Middle frontal gyrus (tissue), 1 donor: Measurements from ENCODE around the gene ACP4.
"Not testable (repeated sequence)": the region's sequence is repeated elsewhere in the genome, so short reads cannot be mapped to it uniquely, and the experiment has no call there.

ENCODE experiments used
- DNase-seq: peaks from one replicate; pipeline ENCODE4 v3.0.0-alpha.2; 2015; ENCODE audit warnings: low spot score; ENCODE audit errors: extremely low spot score

The ACP4 gene

GRCh38 chr19:50790396-50790795, at the start of gene ACP4:
Gene ACP4, plus strand, starts transcription at chr19:50790415. Its CDS starts 0 bp downstream, at chr19:50790415.
- no peak for DNase-seq

- DNase-seq: no peak
These were observed 48.9 kb upstream of the ACP4 start for GRCh38 chr19:50741179-50741933.

DNA sequence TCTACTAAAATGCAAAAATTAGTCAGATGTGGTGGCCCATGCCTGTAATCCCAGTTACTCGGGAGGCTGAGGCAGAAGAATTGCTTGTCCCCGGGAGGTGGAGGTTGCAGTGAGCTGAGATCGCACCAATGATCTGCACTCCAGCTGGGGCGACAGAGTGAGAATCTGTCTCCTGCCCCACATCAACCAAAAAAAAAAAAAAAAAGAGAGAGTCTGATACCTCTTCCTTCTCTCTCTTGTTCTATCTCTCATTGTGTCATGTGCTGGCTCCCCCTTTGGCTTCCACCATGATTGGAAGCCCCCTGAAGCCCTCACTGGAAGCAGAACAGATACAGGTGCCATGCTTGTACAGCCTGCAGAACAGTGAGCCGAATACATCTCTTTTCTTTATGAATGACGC, 46.7 kb upstream of the ACP4 start:
- DNase-seq: no peak

DNA sequence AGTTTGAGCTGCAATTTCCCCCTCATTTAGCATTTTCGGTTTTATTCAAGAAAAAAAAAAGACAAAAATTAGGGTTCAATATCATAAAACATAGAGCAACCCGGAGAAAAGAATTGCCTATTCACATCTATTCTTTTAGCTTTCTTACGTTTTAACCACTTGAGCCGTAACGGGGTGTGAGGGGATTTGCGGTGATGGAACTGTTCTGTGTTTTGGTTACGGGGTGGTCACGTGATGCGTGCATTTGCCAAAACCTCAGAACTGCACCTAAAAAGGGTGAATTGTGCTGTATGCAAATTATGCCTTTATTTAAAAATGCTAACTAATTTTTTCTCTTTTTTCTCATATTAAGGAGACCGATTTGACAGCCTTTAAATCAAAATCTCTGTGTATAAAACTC, 45.0 kb upstream of the ACP4 start:
- no peak for DNase-seq

DNA sequence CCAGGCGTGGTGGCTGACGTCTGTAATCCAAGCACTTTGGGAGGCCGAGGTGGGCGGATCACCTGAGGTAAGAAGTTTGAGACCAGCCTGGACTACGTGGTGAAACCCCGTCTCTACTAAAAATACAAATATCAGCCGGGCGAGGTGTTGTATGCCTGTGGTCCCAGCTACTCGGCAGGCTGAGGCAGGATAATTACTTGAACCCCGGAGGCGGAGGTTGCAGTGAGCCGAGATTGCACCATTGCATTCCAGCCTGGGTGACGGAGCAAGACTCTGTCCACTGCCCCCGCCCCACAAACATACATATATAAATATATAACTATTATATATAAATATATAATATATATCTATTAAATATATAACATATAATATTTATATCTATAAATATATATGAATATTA, 43.1 kb upstream of the ACP4 start:
- not testable (repeated sequence) for DNase-seq

DNA sequence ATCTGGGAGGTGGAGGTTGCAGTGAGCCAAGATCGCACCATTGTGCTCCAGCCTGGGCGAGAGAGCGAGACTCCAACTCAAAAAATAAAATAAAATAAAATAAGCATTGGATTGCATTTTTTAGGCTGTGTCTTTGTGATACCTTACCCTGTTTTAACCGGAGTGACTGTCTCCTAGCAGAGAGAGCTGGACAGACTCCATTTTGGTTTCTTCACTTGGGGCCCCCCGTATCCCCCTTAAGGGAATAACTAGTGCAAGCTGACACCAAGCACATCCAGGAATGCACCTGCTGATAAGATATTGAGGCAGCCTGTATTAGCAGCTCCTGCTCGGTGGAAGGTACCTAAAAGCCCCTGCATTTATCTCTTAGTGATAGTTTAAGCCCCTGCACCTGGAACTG, 40.7 kb upstream of the ACP4 start:
- no peak for DNase-seq

- DNase-seq: no peak
These were observed 40.2 kb upstream of the ACP4 start for GRCh38 chr19:50750010-50750409.

DNA sequence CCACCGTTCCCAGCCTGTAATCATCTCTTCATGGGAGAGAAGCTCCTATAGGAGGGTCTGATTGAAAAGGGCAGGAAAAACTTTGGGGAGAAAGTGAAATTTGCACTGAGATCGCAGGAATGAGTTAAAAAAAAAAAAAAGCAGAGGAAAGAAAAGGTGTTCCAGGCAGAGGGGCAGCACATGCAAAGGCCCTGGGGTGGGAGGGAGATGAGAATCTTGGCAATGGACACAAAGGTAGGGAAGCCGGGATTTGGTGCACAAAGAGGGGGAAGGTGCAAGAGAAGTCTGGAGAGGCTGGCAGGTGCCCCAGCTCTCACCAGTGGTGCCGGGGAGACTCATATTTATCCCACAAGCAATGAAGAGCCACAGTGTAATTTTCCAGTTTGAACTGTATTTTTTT, 36.3 kb upstream of the ACP4 start:
- no peak for DNase-seq

GRCh38 chr19:50756244-50756643, 34.0 kb upstream of the ACP4 start:
- DNase-seq: not testable (repeated sequence)

DNA sequence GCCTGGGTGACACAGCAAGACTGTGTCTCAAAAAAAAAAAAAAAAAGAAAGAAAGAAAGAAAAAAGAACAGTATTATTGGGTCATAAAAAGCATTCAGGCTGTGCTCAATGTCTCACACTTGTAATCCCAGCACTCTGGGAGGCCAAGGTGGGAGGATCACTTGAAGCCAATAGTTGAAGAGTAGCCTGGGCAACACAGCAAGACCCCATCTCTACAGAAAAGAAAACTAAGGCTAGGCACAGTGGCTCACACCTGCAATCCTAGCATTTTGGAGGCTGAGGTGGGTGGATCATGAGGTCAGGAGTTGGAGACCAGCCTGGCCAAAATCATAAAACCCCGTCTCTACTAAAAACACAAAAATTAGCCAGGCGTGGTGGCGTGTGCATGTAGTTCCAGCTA, 32.6 kb upstream of the ACP4 start:
- not testable (repeated sequence) for DNase-seq

DNA sequence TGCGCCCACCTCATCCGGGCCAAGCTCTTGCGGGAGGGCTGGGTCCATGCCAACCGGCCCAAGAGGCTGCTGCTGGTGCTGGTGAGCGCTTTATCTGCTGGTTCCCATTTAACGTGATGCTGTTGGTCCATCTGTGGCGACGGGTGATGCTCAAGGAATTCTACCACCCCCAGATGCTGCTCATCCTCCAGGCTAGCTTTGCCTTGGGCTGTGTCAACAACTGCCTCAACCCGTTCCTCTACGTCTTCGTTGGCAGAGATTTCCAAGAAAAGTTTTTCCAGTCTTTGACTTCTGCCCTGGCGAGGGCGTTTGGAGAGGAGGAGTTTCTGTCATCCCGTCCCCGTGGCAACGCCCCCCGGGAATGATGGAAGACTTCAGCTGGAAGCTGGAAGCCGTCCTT, 31.1 kb upstream of the ACP4 start:
- not testable (repeated sequence) for DNase-seq

GRCh38 chr19:50759886-50760285, 30.3 kb upstream of the ACP4 start:
- DNase-seq: no peak

DNA sequence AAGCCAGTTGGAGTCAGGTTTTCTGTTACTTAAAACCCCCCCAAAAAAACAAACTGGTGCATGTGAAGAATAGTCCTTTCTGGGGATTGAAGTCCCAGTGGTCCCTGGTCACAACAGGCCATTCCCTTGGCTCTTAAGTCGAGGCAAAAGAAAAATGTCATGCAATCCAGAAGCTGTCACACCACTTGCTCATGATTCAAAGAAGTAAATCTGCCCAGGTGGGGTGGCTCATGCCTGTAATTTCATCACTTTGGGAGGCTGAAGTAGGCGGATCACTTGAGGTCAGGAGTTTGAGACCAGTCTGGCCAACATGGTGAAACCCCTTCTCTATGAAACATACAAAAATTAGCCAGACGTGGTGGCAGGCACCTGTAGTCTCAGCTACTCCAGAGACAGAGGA, 28.7 kb upstream of the ACP4 start:
- DNase-seq: not testable (repeated sequence)

DNA sequence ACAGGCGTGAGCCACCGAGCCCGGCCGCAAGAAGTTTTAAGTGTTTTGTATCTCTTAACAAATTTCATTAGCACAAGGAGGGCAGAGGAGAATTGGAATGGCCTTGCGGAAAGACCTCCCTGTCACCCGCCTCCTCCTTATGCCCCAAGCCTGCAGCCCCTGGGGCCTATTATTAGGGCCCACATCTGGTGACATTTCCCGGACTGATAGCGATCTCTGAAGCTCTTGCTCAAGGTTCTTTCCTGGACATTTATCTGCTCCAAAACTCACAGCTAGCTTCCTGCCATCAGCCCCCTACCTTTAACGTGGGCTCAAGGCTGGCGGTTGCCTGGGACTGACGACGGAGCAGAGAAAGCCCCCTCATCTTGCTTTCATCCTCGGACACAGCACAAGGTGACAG, 26.7 kb upstream of the ACP4 start:
- DNase-seq: not testable (repeated sequence)

DNA sequence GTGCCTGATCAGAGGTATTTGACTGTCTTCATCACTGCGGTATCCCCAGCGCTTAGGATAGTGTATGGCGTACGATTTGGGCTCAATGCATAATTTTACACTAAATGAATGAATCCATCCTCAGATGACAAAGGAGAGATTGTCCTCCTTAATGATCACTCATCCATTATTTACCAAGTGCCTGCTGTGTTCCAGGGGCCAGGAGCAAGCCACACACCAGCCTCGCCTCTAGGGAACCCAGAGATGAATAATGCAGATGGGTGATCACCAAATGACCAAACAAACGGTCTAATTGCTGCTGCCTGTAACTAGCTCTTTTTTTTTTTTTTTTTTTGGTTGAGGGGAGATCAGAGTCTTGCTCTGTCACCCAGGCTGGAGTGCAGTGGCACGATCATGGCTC, 25.8 kb upstream of the ACP4 start:
- DNase-seq: no peak

DNA sequence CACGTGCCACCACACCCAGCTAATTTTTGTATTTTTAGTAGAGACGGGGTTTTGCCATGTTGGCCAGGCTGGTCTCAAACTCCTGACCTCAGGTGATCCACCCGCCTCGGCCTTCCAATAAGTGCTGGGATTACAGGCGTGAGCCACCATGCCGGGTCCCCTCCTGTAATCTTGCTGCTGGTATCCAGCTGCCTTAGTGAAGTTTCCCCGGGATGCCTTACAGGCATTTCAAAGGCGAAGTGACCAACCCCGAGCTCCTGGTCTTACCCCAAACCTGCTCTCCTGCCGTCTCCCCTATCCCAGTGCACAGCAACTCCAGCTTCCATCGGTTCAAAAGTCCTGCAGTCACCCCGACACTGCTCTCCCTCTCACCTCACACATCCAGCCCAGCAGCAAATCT, 23.5 kb upstream of the ACP4 start:
- not testable (repeated sequence) for DNase-seq

GRCh38 chr19:50767263-50767662, 23.0 kb upstream of the ACP4 start:
- not testable (repeated sequence) for DNase-seq

DNA sequence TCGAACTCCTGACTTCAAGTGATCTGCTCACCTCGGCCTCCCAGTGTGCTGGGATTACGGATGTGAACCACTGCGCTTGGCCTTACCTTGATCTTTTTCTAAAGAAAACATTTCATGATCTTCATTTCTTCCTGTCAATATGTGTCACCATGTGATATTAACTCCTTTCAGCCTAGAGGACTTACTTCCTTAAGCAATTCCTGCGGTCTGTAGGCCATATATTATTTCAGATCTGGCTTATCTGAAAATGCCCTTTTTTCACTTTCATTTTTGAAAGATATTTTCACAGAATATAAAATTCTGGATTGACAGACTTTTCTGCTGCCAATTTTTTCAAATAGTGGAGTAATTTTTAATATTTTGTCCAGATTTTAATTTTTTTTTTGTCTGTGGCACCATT, 21.9 kb upstream of the ACP4 start:
- no peak for DNase-seq

GRCh38 chr19:50770164-50770563, 20.1 kb upstream of the ACP4 start, which contains the start of gene GPR32:
Gene GPR32, plus strand, starts transcription at chr19:50770464. Its CDS starts 137 bp downstream, at chr19:50770601.
- DNase-seq: not testable (repeated sequence)

GRCh38 chr19:50770888-50771287, 19.3 kb upstream of the ACP4 start:
- DNase-seq: no peak

GRCh38 chr19:50772476-50772875, 17.7 kb upstream of the ACP4 start:
- DNase-seq: no peak

- DNase-seq: not testable (repeated sequence)
These were observed 17.3 kb upstream of the ACP4 start for GRCh38 chr19:50772912-50773311.

GRCh38 chr19:50773454-50773853, 16.8 kb upstream of the ACP4 start:
- not testable (repeated sequence) for DNase-seq
